Jurkat, Clone E6-1 (cell line): ENCODE results near the gene ARHGAP25.

Experiments used
- DNase-seq: peaks from one replicate; pipeline ENCODE4 v3.0.0-alpha.2; 2011; ENCODE audit warnings: low read depth, low spot score
- H3K4me3 ChIP-seq: 2 replicates; pipeline ENCODE4 v1.5.1; 2011; ENCODE audit warnings: mild to moderate bottlenecking, low read length, control low read depth, moderate library complexity

Gene ARHGAP25

GRCh38 chr2:68839260-68839833 is 104.7 kb downstream of the ARHGAP25 start:
- DNase-seq: no peak
- H3K4me3 ChIP-seq: no peak overlapping the region

GRCh38 chr2:68845043-68845442 is 110.4 kb downstream of the ARHGAP25 start:
- no peak for DNase-seq
- H3K4me3 ChIP-seq: no peak overlapping the region

GRCh38 chr2:68846091-68846490 is 111.5 kb downstream of the ARHGAP25 start:
- H3K4me3 ChIP-seq: no peak overlapping the region
- DNase-seq: no peak

DNA sequence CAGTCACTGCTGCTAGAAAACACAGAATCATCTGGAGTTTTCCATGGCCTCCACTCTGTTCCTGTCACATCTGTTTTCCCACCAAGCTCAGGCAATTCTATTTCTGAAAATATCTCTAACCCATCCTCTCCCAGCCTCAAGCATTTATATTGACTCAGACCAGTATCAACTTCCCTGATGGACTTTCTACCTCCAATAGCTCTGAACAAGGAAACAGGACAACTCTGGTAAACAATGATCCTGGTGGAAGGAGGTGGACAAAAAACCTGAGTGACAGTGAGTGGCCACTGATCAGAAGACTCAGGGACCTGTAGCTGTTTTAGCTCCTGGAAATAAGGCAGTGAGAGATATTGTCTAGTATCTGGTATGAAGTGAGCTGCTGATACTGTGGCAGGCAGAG is 113.1 kb downstream of the ARHGAP25 start:
- no peak overlapping the region for H3K4me3 ChIP-seq
- no peak for DNase-seq

DNA sequence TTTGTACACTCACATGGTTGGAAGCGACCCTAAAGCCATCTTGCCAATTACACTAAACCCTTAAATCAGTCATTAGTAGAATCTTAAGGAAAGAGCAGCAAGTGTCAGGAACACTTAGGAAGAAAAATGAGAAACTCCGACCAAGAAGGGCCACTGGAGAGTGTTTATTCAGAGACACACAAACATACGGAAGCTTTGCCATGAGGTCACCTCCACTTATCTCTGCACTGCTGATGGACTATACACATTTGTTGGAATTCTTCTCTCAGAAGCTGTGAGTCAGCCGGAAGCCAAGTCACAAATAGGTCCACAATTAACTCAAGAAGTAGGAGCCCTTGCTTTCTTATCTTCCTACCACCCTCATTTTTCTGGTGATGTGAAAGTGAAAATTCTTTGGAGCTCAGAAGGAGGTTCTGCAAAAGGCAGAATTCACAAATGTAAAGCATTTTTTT is 115.0 kb downstream of the ARHGAP25 start:
- no peak for DNase-seq
- no peak overlapping the region for H3K4me3 ChIP-seq

- no peak for DNase-seq
- no peak overlapping the region for H3K4me3 ChIP-seq
Measured at GRCh38 chr2:68850524-68850923, 115.9 kb downstream of the ARHGAP25 start.

DNA sequence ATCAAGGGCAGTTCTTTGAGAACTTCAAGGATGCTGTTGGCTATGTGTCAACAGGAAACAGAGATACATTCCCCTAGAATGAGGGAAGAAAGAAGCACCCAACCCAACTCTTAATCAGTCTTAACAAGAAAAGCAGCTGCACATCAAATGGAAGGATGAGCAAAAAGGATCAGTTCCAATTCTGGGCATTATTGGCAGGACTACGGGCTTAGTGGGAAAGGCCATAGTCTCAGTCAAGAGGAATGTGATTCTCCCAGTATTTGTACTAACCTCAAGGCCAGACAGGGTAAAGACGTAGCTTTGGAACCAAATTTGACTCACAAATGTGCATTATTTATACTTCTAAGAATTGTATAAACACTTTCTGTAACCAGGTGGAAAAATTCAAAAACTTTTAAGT is 118.4 kb downstream of the ARHGAP25 start:
- DNase-seq: no peak
- no peak overlapping the region for H3K4me3 ChIP-seq

DNA sequence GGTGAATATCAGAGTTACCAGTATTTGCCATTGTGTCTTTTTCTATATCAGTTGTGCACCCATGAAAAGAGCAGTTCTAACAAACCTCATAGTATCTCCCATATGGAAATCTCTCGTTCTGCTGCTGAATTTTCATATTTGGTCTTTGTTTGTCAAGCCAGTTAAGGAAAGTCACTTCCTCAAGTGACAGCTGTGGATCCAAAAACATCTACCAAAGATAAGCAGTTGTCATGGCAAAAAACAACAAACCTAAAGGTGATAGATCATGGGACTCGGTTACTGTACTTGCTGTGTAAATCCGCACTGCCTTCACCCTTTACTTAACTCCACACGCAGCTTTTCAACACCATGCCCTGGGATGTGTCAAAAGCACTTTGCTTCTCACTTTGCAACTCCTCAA is 119.3 kb downstream of the ARHGAP25 start:
- DNase-seq: no peak

DNA sequence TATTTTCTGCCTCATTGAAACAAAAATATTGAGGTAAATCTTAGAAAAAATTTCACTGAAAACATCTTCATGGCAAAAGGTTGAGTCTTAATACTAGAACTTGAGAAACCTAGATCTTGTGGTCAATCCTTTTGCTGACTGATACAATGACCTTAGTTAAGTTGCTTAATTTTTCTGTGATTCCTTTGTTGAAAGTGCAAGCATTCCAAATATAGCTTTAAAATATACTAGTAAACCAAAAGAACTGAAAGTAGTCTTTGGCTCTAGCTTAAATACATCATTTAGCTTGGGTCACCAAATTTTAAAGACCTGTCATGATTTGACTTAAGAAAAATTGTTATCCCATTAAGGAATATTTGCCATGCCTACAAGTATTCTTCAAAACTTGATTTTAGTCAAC is 119.9 kb downstream of the ARHGAP25 start:
- H3K4me3 ChIP-seq: no peak overlapping the region

More for the DNA sequence above, 119.3 kb downstream of the ARHGAP25 start:
- no peak overlapping the region for H3K4me3 ChIP-seq

DNA sequence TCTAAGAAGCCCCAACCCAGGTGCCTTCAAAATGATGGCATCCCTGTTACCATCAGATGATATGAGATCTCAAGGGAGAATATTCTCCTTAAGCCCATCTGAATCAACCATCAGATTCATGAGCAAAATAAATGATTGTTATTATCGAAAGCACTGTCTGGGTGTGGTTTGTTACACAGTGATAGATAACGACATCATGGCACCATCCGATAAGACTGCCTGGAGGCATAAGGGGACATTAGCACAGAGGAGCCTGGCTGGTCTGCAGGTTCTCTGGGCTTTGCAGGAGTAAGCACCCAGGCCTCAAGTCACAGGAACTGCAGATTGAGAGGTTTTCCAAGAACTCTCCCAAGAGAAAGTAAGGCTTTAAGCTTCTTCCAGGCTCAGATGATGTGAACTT is 120.9 kb downstream of the ARHGAP25 start:
- H3K4me3 ChIP-seq: no peak overlapping the region
- DNase-seq: no peak

More for the DNA sequence above, 119.9 kb downstream of the ARHGAP25 start:
- no peak for DNase-seq

GRCh38 chr2:68857202-68857845 is 122.7 kb downstream of the ARHGAP25 start:
- DNase-seq: no peak
- no peak overlapping the region for H3K4me3 ChIP-seq

DNA sequence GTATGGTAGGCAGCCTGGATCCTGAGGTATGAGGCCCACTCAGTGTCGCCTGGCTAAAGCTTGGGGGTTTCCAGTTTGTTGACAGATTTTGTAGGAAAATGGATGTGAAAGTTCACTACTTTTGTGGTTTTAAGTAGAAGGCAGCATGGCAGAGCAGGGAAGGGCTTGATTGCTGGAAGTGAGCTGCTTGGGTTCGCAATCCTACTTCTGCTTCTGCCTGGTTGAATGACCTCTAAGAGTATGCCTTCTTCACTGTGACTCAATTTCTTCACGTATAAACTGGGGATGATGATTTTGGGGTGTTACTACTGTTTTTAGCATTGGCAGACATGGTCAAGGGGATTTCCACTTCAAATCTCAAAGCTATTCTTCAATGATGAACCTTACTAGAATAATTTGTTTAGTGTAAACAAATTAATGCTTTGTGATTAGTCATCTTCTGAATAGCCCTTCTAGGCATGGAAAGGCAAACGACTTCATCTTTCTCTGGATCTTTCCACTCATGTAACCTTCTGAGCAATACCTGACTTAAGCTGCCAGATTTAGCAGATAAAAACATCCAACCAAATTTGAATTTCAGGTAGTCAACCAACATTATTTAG is 123.3 kb downstream of the ARHGAP25 start:
- no peak for DNase-seq
- H3K4me3 ChIP-seq: no peak overlapping the region

GRCh38 chr2:68860111-68860510 is 125.5 kb downstream of the ARHGAP25 start:
- DNase-seq: no peak
- no peak overlapping the region for H3K4me3 ChIP-seq

DNA sequence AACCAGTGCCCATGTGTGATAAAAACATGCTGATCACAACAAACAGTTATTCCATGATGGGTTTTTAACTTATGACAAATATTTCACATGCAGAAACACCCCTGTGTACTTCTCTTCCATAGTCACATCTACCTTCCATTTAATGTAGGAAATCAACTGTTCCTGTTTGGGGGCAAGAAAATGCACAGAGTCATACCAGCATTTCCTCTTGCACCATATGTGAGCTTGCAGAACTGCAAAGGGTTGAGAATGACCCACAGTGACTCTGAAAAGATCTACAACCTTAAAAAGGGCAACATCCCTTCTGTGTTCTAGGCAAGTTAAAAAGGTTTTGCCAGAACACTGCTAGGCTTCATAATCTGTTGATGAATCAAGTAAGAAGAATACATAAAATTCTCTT is 126.7 kb downstream of the ARHGAP25 start:
- H3K4me3 ChIP-seq: no peak overlapping the region
- no peak for DNase-seq

GRCh38 chr2:68862889-68863288 is 128.3 kb downstream of the ARHGAP25 start:
- no peak overlapping the region for H3K4me3 ChIP-seq
- no peak for DNase-seq

DNA sequence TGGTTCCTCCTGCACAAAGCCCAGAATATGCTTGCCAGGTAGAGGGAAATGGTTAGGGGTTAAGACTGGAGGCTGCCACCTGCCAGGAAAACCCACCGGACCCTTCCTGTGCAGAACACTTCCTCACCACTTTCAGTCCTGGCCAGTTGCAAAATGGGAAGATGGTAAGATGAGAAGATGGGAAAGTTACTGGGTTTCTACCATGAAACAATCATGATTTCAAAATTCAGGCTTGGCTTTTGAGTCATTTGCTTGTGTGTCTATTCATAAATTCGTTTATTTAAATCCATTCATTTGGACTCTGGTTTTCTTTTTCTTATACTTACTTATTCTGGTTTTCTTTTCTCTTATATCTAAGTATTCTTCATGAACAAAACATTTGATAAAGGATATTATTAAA is 129.4 kb downstream of the ARHGAP25 start:
- H3K4me3 ChIP-seq: no peak overlapping the region
- no peak for DNase-seq

GRCh38 chr2:68865108-68865507 is 130.5 kb downstream of the ARHGAP25 start:
- no peak for DNase-seq
- H3K4me3 ChIP-seq: no peak overlapping the region

GRCh38 chr2:68870215-68870614 is 135.6 kb downstream of the ARHGAP25 start:
- H3K4me3 ChIP-seq: no peak overlapping the region
- no peak for DNase-seq

GRCh38 chr2:68871159-68871764 is 136.7 kb downstream of the ARHGAP25 start, which contains the start of gene BMP10:
Gene BMP10 (minus strand): TSS chr2:68871397. CDS start chr2:68871358, 39 bp downstream.
- H3K4me3 ChIP-seq: no peak within 1 kb of the TSS
- no peak for DNase-seq
